Transverse colon (tissue), 4 donors: ENCODE results near the gene SENP6.

ENCODE experiments used
- CTCF ChIP-seq, 5 experiments: fragments of 200-600 bp in 3 of 5; fragments of 450-650 bp in 2 of 5; sonication (generic) in 3 of 5; IDR thresholded peaks; 1 replicate in 2 of 5; 2 replicates in 3 of 5; pipeline ENCODE4 v1.5.1; 2016 to 2017; ENCODE audit warnings: antibody characterized with exemption in 5 of 5, inconsistent platforms in 3 of 5, mild to moderate bottlenecking in 2 of 5, moderate library complexity in 1 of 5
- EP300 ChIP-seq: sonication (generic); formaldehyde crosslinking; IDR thresholded peaks from one replicate; pipeline ENCODE4 v1.6.1; 2017; ENCODE audit warnings: antibody characterized with exemption, low read depth
- POLR2A ChIP-seq: fragments of 450-650 bp; IDR thresholded peaks from one replicate; pipeline ENCODE4 v1.6.1; 2016; ENCODE audit warnings: antibody characterized with exemption, mild to moderate bottlenecking, moderate library complexity
- POLR2AphosphoS5 ChIP-seq, 3 donors: sonication (generic); formaldehyde crosslinking; IDR thresholded peaks; one replicate each; pipeline ENCODE4 v1.6.1; 2016; ENCODE audit warnings: antibody characterized with exemption in 3 of 3

GRCh38 chr6:75620381-75621304 is 19.0 kb downstream of the SENP6 start:
- no peak for TF ChIP-seq CTCF (IDR thresholded peaks at IDR 0.05)
- TF ChIP-seq POLR2AphosphoS5 (IDR thresholded peaks at IDR 0.05): no peak
- no peak for TF ChIP-seq POLR2A
- TF ChIP-seq EP300: no peak
